Breast epithelium (tissue), 4 donors: ENCODE data around the gene USP6NL. TPM values are rescaled to one million over a fixed set of nuclear protein-coding genes. Genes with fewer than 3 reads are reported as not detected.
A peak's percentile ranks its signal among the peaks of the same experiment; 100 is the strongest.

Experiments used
- DNase-seq, 2 donors: peaks; one replicate each; pipeline ENCODE4 v3.0.0-alpha.2; 2019; ENCODE audit warnings: low spot score in 2 of 2
- H3K27ac ChIP-seq, 2 donors: fragments of 200-600 bp; sonication (generic) in 1 of 2; one replicate each; pipeline ENCODE4 v1.5.1; 2016 to 2019; ENCODE audit warnings: mild to moderate bottlenecking in 1 of 2
- H3K27me3 ChIP-seq, 2 donors: fragments of 200-600 bp; sonication (generic) in 1 of 2; one replicate each; pipeline versions ENCODE4 v1.5.1 to v1.6.0; 2017 to 2019; ENCODE audit warnings: control low read depth in 1 of 2, mild to moderate bottlenecking in 1 of 2
- H3K36me3 ChIP-seq: fragments of 200-600 bp; one replicate; pipeline ENCODE4 v1.5.1; 2019
- H3K4me1 ChIP-seq, 2 donors: fragments of 200-600 bp; sonication (generic); one replicate each; pipeline ENCODE4 v1.5.1; 2016 to 2019; ENCODE audit warnings: control low read depth in 1 of 2
- H3K4me3 ChIP-seq, 3 donors: fragments of 200-600 bp; sonication (generic); 1 replicate in 2 of 3; 2 replicates in 1 of 3; pipeline ENCODE4 v1.5.1; 2016 to 2019; ENCODE audit warnings: mild to moderate bottlenecking in 3 of 3, moderate library complexity in 2 of 3
- H3K9me3 ChIP-seq, 2 donors: fragments of 200-600 bp; sonication (generic) in 1 of 2; one replicate each; pipeline ENCODE4 v1.5.1; 2016 to 2019; ENCODE audit warnings: control low read depth in 1 of 2
- POLR2A ChIP-seq: fragments of 450-650 bp; IDR thresholded peaks from one replicate; pipeline ENCODE4 v1.6.1; 2016; ENCODE audit warnings: antibody characterized with exemption, mild to moderate bottlenecking, moderate library complexity
- POLR2AphosphoS5 ChIP-seq, 3 donors: sonication (generic); formaldehyde crosslinking; IDR thresholded peaks; one replicate each; pipeline ENCODE4 v1.6.1; 2017; ENCODE audit warnings: antibody characterized with exemption in 3 of 3
- intact Hi-C: fragments of 100-400 bp; cut with DNase I; formaldehyde crosslinking; loops from one replicate; pipeline ENCODE4 v1.15.1; 2023; ENCODE audit warnings: low total_unique reads
- total RNA-seq, 3 donors: library from RNA; depleted of rRNA; stranded (reverse); fragments of >200 nt; gene quantifications; one replicate each; pipeline ENCODE4 v1.1.0, GENCODE V29; 2016
- TF ChIP-seq, protein P1 (sequence below), 3 donors: fragments of 450-650 bp; IDR thresholded peaks; one replicate each; pipeline ENCODE4 v1.5.1; 2016 to 2017; ENCODE audit warnings: antibody characterized with exemption in 3 of 3, mild to moderate bottlenecking in 3 of 3, moderate library complexity in 3 of 3

The USP6NL gene
- total RNA-seq, 3 donors from 2014 or later, result 13.8 to 28.7 (median 19.7) TPM

DNA sequence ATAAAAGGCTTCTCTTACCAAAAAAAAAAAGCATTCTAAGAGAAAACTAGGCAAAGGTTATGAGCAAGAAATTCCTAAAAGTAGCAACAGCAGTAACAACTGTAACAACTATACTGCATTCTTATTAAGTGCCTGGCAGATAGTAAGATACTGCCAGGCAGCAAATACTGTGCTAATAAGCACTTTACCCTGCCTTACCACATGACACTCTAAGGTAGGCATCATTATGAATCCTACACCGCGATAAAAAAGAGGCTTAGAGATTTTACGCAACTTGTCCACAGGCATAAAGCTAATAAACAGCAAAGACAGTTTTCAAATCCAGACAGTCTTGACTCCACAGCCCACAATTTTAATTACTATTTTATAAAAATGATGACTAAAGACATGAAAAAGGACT lies 83.2 kb downstream of the USP6NL start:
- Histone ChIP-seq H3K4me3 (peak overlapping the region in 2 of 3 donors; percentile 14 to 48), H3K27ac (peak overlapping the region; percentile 22 to 50), H3K36me3 (no peaks in the 10 kb centered on the region), H3K9me3 (no peaks in the 10 kb centered on the region), H3K4me1 (peaks cover 0 to under 1% of the 10 kb centered on the region in 2 donors), H3K27me3 (no peaks in the 10 kb centered on the region)
- no peak for TF ChIP-seq POLR2AphosphoS5 (IDR thresholded peaks at IDR 0.05)
- no peak for TF ChIP-seq POLR2A
- TF ChIP-seq, protein P1, sequence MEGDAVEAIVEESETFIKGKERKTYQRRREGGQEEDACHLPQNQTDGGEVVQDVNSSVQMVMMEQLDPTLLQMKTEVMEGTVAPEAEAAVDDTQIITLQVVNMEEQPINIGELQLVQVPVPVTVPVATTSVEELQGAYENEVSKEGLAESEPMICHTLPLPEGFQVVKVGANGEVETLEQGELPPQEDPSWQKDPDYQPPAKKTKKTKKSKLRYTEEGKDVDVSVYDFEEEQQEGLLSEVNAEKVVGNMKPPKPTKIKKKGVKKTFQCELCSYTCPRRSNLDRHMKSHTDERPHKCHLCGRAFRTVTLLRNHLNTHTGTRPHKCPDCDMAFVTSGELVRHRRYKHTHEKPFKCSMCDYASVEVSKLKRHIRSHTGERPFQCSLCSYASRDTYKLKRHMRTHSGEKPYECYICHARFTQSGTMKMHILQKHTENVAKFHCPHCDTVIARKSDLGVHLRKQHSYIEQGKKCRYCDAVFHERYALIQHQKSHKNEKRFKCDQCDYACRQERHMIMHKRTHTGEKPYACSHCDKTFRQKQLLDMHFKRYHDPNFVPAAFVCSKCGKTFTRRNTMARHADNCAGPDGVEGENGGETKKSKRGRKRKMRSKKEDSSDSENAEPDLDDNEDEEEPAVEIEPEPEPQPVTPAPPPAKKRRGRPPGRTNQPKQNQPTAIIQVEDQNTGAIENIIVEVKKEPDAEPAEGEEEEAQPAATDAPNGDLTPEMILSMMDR (IDR thresholded peaks at IDR 0.05), result no peak
- intact Hi-C loops, result no loop called here
- DNase-seq, result no peak

DNA sequence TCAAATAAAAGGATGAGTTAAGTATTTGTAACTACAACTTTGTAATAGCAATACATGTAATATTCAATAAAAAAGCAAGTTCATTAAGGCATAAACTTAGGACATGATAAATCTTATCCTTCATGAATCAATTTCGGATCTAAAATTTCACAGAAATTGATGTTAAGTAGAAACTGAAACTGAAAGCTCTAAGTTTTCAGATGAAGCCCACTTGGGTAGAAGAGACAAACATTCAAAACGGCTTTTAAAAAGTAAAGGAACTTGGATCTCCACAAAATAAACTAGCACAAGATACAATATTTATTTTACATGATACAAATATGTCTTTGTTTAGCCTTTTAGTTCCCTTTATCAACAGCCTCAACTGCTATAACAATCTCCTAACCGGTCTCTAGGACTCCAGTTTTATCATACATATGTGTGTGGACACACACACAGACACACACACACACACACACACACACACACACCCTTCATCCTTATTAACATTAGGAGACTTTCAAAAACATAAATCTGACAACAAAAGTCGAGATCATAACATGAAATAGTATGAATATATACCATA lies 83.7 kb downstream of the USP6NL start:
- Histone ChIP-seq H3K27ac (peak overlapping the region; percentile 48 to 50), H3K36me3 (no peaks in the 10 kb centered on the region), H3K4me3 (peak overlapping the region in 2 of 3 donors; percentile 24 to 48), H3K27me3 (no peaks in the 10 kb centered on the region), H3K4me1 (peaks cover 0 to 6% of the 10 kb centered on the region in 2 donors), H3K9me3 (no peaks in the 10 kb centered on the region)
- intact Hi-C loops, result no loop called here
- TF ChIP-seq POLR2AphosphoS5 (IDR thresholded peaks at IDR 0.05) (no peak), POLR2A (no peak)
- TF ChIP-seq, protein P1 (IDR thresholded peaks at IDR 0.05), result no peak
- DNase-seq, result no peak

- no peak for TF ChIP-seq POLR2A
- TF ChIP-seq, protein P1 (IDR thresholded peaks at IDR 0.05), result no peak
- TF ChIP-seq POLR2AphosphoS5 (IDR thresholded peaks at IDR 0.05), result no peak
- no peak for DNase-seq
- intact Hi-C loops, result no loop called here
- H3K4me1 ChIP-seq, result peaks cover 0 to 9% of the 10 kb centered on the region in 2 donors
- H3K4me3 ChIP-seq, result no peak overlapping the region
- H3K27ac ChIP-seq, result peak overlapping the region; percentile 48 to 50
- H3K27me3 ChIP-seq, result no peaks in the 10 kb centered on the region
- no peaks in the 10 kb centered on the region for H3K36me3 ChIP-seq
- H3K9me3 ChIP-seq, result no peaks in the 10 kb centered on the region
These were observed 84.4 kb downstream of the USP6NL start for GRCh38 chr10:11527068-11527467.

- peak in 2 of 3 donors; percentile 43 to 60 for TF ChIP-seq POLR2AphosphoS5 (IDR thresholded peaks at IDR 0.05)
- TF ChIP-seq, protein P1 (IDR thresholded peaks at IDR 0.05), result no peak
- TF ChIP-seq POLR2A, result no peak
- Histone ChIP-seq H3K36me3 (no peaks in the 10 kb centered on the region), H3K27ac (peak overlapping the region; percentile 65 to 70), H3K27me3 (no peaks in the 10 kb centered on the region), H3K4me1 (peaks cover 0 to 9% of the 10 kb centered on the region in 2 donors), H3K9me3 (no peaks in the 10 kb centered on the region), H3K4me3 (no peak overlapping the region)
- intact Hi-C loops, result no loop called here
- DNase-seq, result peak in 1 of 2 donors; percentile 53
These were observed 85.9 kb downstream of the USP6NL start for GRCh38 chr10:11525503-11525902.

GRCh38 chr10:11522821-11523245 lies 88.6 kb downstream of the USP6NL start:
- H3K4me1 ChIP-seq, result peaks cover 0 to 9% of the 10 kb centered on the region in 2 donors
- H3K36me3 ChIP-seq, result no peaks in the 10 kb centered on the region
- H3K27me3 ChIP-seq, result no peaks in the 10 kb centered on the region
- TF ChIP-seq, protein P1 (IDR thresholded peaks at IDR 0.05), result no peak
- TF ChIP-seq POLR2AphosphoS5 (IDR thresholded peaks at IDR 0.05) (no peak), POLR2A (no peak)
- intact Hi-C loops, result no loop called here
- DNase-seq, result no peak
- peak overlapping the region in 1 of 2 donors; percentile 25 for H3K27ac ChIP-seq
- no peak overlapping the region for H3K4me3 ChIP-seq
- H3K9me3 ChIP-seq, result no peaks in the 10 kb centered on the region
